22Rv1 (cell line): ENCODE measurements around the gene STON1.

Experiments used
- CTCF ChIP-seq: fragments of 450-650 bp; IDR thresholded peaks from 2 replicates; pipeline ENCODE4 v1.5.1; 2017; ENCODE audit warnings: mild to moderate bottlenecking
- ZFX ChIP-seq: fragments of 450-650 bp; IDR thresholded peaks from 2 replicates; pipeline ENCODE4 v1.6.1; 2017; ENCODE audit warnings: antibody characterized with exemption, borderline replicate concordance

- TF ChIP-seq CTCF = no peak
- no peak for TF ChIP-seq ZFX
Observed at GRCh38 chr2:48507111-48507510, 22.8 kb upstream of the STON1 start.
